GM12878 (cell line): ENCODE results near the gene ASIC2. TPM values are rescaled to one million over a fixed set of nuclear protein-coding genes. Genes with fewer than 3 reads are reported as not detected.

Experiments used
- ATAC-seq: fragments of 200-7000 bp; cut with Tn5 transposase; 3 replicates; pipeline ENCODE4 v1.9.1; 2020; ENCODE audit warnings: mild to moderate bottlenecking, moderate library complexity
- BruUV-seq: library from RNA; stranded (reverse); fragments of 400-500 nt; replicated peaks from 2 replicates; lab custom pipeline; 2021; lab: Mats Ljungman, UMichigan
- CTCF ChIA-PET: fragments of 300-600 bp; sonication (Branson Sonifier 250); formaldehyde crosslinking; extraction: SDS; loops from one replicate; lab custom pipeline; 2021; ENCODE audit warnings: inconsistent platforms; lab: Yijun Ruan, JAX
- POLR2A ChIA-PET: fragments of 350-600 bp; formaldehyde crosslinking; extraction: SDS; loops from one replicate; lab custom pipeline; 2021; ENCODE audit warnings: inconsistent platforms; lab: Charles Lee
- RAD21 ChIA-PET: fragments of 300-600 bp; sonication (Branson Sonifier 250); formaldehyde crosslinking; loops from one replicate; lab custom pipeline; 2023; ENCODE audit warnings: antibody characterized with exemption; ENCODE audit not compliant: unreplicated experiment; lab: Charles Lee
- SMC1A ChIA-PET: fragments of 300-600 bp; sonication (Branson Sonifier 250); formaldehyde crosslinking; loops from one replicate; lab custom pipeline; 2023; ENCODE audit not compliant: unreplicated experiment, uncharacterized antibody; lab: Charles Lee
- DNase-seq: peaks from one replicate; pipeline ENCODE4 v3.0.0-alpha.2; 2011; ENCODE audit warnings: low read depth, low spot score
- FAIRE-seq: peaks from 3 replicates; lab custom pipeline; 2011; peaks lifted over from hg19 to GRCh38; lab: Jason Lieb, UNC
- H2AFZ ChIP-seq: 2 replicates; pipeline ENCODE4 v1.6.0; 2011; ENCODE audit warnings: low read depth, low read length, control low read depth; ENCODE audit not compliant: control insufficient read depth
- H3K27ac ChIP-seq: 2 replicates; pipeline ENCODE4 v1.5.1; 2011; ENCODE audit warnings: control low read depth; ENCODE audit not compliant: control insufficient read depth, insufficient read depth
- H3K27me3 ChIP-seq, 2 experiments: replicated peaks in 1 of 2; 2 replicates each; pipeline versions ENCODE4 v1.6.0 to v1.6.1; 2011; ENCODE audit warnings: low read length in 1 of 2; ENCODE audit not compliant: control insufficient read depth in 2 of 2, insufficient read depth in 2 of 2
- H3K36me3 ChIP-seq, 2 experiments: 2 replicates each; pipeline ENCODE4 v1.5.1; 2011; ENCODE audit warnings: low read length in 1 of 2; ENCODE audit not compliant: control insufficient read depth in 2 of 2, insufficient read depth in 2 of 2
- H3K4me1 ChIP-seq: 2 replicates; pipeline ENCODE4 v1.6.1; 2011; ENCODE audit warnings: mild to moderate bottlenecking, low read length, moderate library complexity, mixed read lengths; ENCODE audit not compliant: control insufficient read depth, insufficient read depth
- H3K4me2 ChIP-seq: 2 replicates; pipeline ENCODE4 v1.6.0; 2011; ENCODE audit warnings: control low read depth; ENCODE audit not compliant: control insufficient read depth, insufficient read depth
- H3K4me3 ChIP-seq: fragments of 200-600 bp; sonication (generic); 2 replicates; pipeline ENCODE4 v1.5.1; 2016
- H3K79me2 ChIP-seq: 2 replicates; pipeline ENCODE4 v1.6.0; 2011; ENCODE audit warnings: low read length; ENCODE audit not compliant: control insufficient read depth, insufficient read depth
- H3K9ac ChIP-seq: 2 replicates; pipeline ENCODE4 v1.8.0; 2011; ENCODE audit warnings: low read length, control low read depth, mixed read lengths; ENCODE audit not compliant: control insufficient read depth, insufficient read depth
- H3K9me3 ChIP-seq: replicated peaks from 3 replicates; pipeline ENCODE4 v1.5.1; 2011; ENCODE audit warnings: mild to moderate bottlenecking, low read length; ENCODE audit not compliant: control insufficient read depth, insufficient read depth
- H4K20me1 ChIP-seq: 2 replicates; pipeline ENCODE4 v1.6.0; 2011; ENCODE audit not compliant: control insufficient read depth, insufficient read depth
- ATF7 ChIP-seq: fragments of 450-650 bp; IDR thresholded peaks from 2 replicates; pipeline ENCODE4 v1.6.1; 2016; ENCODE audit warnings: low read depth, mild to moderate bottlenecking
- CBX5 ChIP-seq: sonication (generic); IDR thresholded peaks from 2 replicates; pipeline ENCODE4 v1.6.1; 2016; ENCODE audit warnings: low read depth, moderate library complexity, mild to moderate bottlenecking, inconsistent platforms
- CTCF ChIP-seq, 3 experiments: IDR thresholded peaks in 2 of 3; conservative IDR thresholded peaks in 1 of 3; 2 replicates each; pipeline ENCODE4 v1.5.1; 2011; ENCODE audit warnings: low read depth in 3 of 3, low read length in 3 of 3, mild to moderate bottlenecking in 3 of 3, control low read depth in 2 of 3, moderate library complexity in 2 of 3, inconsistent platforms in 1 of 3, mixed read lengths in 1 of 3; ENCODE audit not compliant: control insufficient read depth in 2 of 3, insufficient read depth in 1 of 3; ENCODE audit errors: extremely low read depth in 1 of 3
- DPF2 ChIP-seq: fragments of 450-650 bp; IDR thresholded peaks from 2 replicates; pipeline ENCODE4 v1.6.1; 2017; ENCODE audit warnings: mild to moderate bottlenecking
- ETV6 ChIP-seq, 2 experiments: fragments of 450-650 bp in 1 of 2; IDR thresholded peaks in 1 of 2; conservative IDR thresholded peaks in 1 of 2; 2 replicates each; pipeline ENCODE4 v1.6.1; 2014; ENCODE audit warnings: antibody characterized with exemption in 1 of 2, borderline replicate concordance in 1 of 2, low read depth in 1 of 2, mild to moderate bottlenecking in 1 of 2, moderate library complexity in 1 of 2
- HCFC1 ChIP-seq: fragments of 150-350 bp; IDR thresholded peaks from 2 replicates; pipeline ENCODE4 v1.6.1; 2014; ENCODE audit warnings: low read length
- IKZF2 ChIP-seq, 2 experiments: fragments of 450-650 bp; IDR thresholded peaks; 2 replicates each; pipeline ENCODE4 v1.6.1; 2017; ENCODE audit warnings: mild to moderate bottlenecking in 2 of 2, moderate library complexity in 2 of 2
- KAT2A ChIP-seq: conservative IDR thresholded peaks from 2 replicates; pipeline ENCODE4 v1.6.1; 2011; ENCODE audit warnings: low read depth, low read length; ENCODE audit not compliant: control insufficient read depth
- NFXL1 ChIP-seq: fragments of 450-650 bp; IDR thresholded peaks from 2 replicates; pipeline ENCODE4 v1.6.1; 2017; ENCODE audit warnings: antibody characterized with exemption, mild to moderate bottlenecking, borderline replicate concordance
- NFYA ChIP-seq: IDR thresholded peaks from 2 replicates; pipeline ENCODE4 v1.6.1; 2011; ENCODE audit warnings: low read depth, mild to moderate bottlenecking, low read length, improper control_type of control experiment, borderline replicate concordance
- PBX3 ChIP-seq: IDR thresholded peaks from 2 replicates; pipeline ENCODE4 v1.6.1; 2011; ENCODE audit warnings: mild to moderate bottlenecking, low read depth, low read length, moderate library complexity; ENCODE audit not compliant: insufficient replicate concordance
- RAD21 ChIP-seq: IDR thresholded peaks from 2 replicates; pipeline ENCODE4 v1.6.1; 2011; ENCODE audit warnings: mild to moderate bottlenecking, low read depth, low read length, moderate library complexity; ENCODE audit not compliant: insufficient read depth
- RELA ChIP-seq: fragments of 450-650 bp; IDR thresholded peaks from 2 replicates; pipeline ENCODE4 v1.8.0; 2014; ENCODE audit warnings: borderline replicate concordance; ENCODE audit not compliant: partially characterized antibody
- RFX5 ChIP-seq: IDR thresholded peaks from 2 replicates; pipeline ENCODE4 v1.6.1; 2011; ENCODE audit warnings: low read depth, low read length, improper control_type of control experiment
- SMC3 ChIP-seq: IDR thresholded peaks from 2 replicates; pipeline ENCODE4 v1.6.1; 2011; ENCODE audit warnings: low read length, improper control_type of control experiment, borderline replicate concordance
- SP1 ChIP-seq: IDR thresholded peaks from one replicate; pipeline ENCODE4 v1.6.1; 2011; ENCODE audit warnings: low read depth, low read length
- TARDBP ChIP-seq: IDR thresholded peaks from 2 replicates; pipeline ENCODE4 v1.6.1; 2016; ENCODE audit warnings: borderline replicate concordance
- WGBS: methylation state at CpG from one replicate; pipeline ENCODE4 v1.1.6; 2016; ENCODE audit warnings: low lambda C conversion rate; ENCODE audit not compliant: insufficient replicate concordance, insufficient coverage; ENCODE audit errors: missing lambda C conversion rate; 5-methylcytosine and 5-hydroxymethylcytosine counted together
- in situ Hi-C: fragments of 300-500 bp; cut with MboI; formaldehyde crosslinking; loops from 9 replicates; pipeline ENCODE4 v1.14.3; 2018; ENCODE audit warnings: mixed read lengths
- intact Hi-C: fragments of 100-400 bp; cut with micrococcal nuclease; formaldehyde crosslinking; loops from one replicate; pipeline ENCODE4 v1.14.2; 2022; ENCODE audit not compliant: unreplicated experiment
- polyA plus RNA-seq, 11 experiments: library from polyadenylated mRNA; depleted of rRNA in 4 of 11; unstranded in 6 of 11; stranded (reverse) in 5 of 11; fragments of >200 nt; fragmentation: Nextera tagmentation in 4 of 11; fragmentation: Illumina TruSeq in 1 of 11; extraction: Ambion mirVana in 4 of 11; extraction: Trizol in 1 of 11; gene quantifications; 1 replicate in 1 of 11; 2 replicates in 10 of 11; pipeline versions ENCODE4 v1.2.1 to v1.2.3, GENCODE V29; 2011 to 2016; ENCODE audit warnings: inconsistent platforms in 2 of 11, missing spikeins in 2 of 11, low read depth in 1 of 11
- total RNA-seq, 4 experiments: library from RNA; depleted of rRNA in 3 of 4; stranded (reverse); fragments of >200 nt in 3 of 4; fragmentation: Illumina TruSeq in 1 of 4; extraction: Trizol in 1 of 4; gene quantifications; 2 replicates each; pipeline versions ENCODE4 v1.2.1 to v1.2.3, GENCODE V29; 2013 to 2021
- TF ChIP-seq, protein P1 (sequence below): IDR thresholded peaks from 2 replicates; pipeline ENCODE4 v1.6.1; 2011; ENCODE audit warnings: low read depth, mild to moderate bottlenecking, low read length, moderate library complexity, borderline replicate concordance; ENCODE audit errors: extremely low read depth
- TF ChIP-seq, protein P2 (sequence below): IDR thresholded peaks from 2 replicates; pipeline ENCODE4 v1.6.1; 2012; ENCODE audit warnings: low read depth, low read length, improper control_type of control experiment

The ASIC2 gene
- total and polyA plus RNA-seq, 10 of the 15 experiments (the other 5 are each of a cell fraction or from before 2014, with no cell fraction given) = not detected

DNA sequence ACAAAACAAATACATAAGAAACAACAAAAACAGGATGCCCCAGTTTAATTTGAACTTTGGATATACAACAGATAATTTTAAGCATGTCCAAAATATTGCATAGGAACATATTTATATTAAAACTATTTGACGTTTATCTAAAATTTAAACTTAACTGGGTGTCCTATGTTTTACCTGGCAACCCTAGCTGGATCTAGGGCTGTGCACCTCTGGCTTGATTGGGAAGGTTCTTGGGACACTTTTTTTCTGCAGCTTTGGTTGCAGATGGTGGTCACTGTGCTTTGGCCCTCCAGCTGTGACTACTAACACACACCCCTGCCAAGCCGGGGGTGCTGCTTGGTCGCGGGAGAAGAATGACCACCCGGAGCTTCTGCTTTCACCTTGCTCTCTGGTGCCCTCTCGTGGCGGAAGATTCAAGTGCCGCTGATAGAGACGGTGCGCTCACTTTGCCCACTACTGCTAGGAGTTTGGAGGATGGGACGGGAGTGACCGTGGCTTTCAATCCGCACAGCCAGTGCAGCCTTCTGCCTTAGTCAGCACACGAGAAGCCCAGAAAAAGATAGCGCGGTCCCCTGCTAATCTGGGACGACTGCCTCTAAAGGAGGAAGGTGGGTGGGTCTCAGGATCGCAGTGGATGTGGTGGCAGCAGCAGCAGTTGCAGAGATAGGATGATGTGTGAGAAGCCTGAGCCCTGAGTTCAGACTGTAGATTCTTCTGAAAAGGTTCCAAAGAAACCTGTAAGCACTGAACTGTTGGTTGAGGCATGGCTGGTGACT is 294.8 kb downstream of the ASIC2 start:
- ChIA-PET RAD21 (interaction anchor here (1.0 to 1.9 kb wide), 7 partner anchors 11 to 515 kb away, joined by 3 to 14 read pairs (median 4); partner anchors contain the start of gene MYO1D), CTCF (interaction anchor here (0.6 to 6.4 kb wide), 31 partner anchors 9 to 555 kb away, joined by 3 to 64 read pairs (median 5); partner anchors contain the start of gene MYO1D), SMC1A (interaction anchor here (0.9 to 1.4 kb wide), 3 partner anchors 57 to 89 kb away, joined by 3 to 8 read pairs (median 3); no protein-coding TSS in a partner anchor), POLR2A (no interaction called here)
- no peak overlapping the region; the same call in 1 of the 2 replicates for H2AFZ ChIP-seq
- DNase-seq = no peak
- no peaks in the 10 kb centered on the region; a peak in 1 of 4 replicates for H3K27me3 ChIP-seq
- H3K4me3 ChIP-seq = no peak overlapping the region
- ATAC-seq = peak; percentile 92
- no TSS peak for BruUV-seq
- H3K27ac ChIP-seq = no peak overlapping the region
- no peak overlapping the region for H3K9ac ChIP-seq
- peak overlapping the region; percentile 27 for H3K4me2 ChIP-seq
- in situ Hi-C loops (no loop called here), intact Hi-C loops (loop anchor here (2.0 to 5.0 kb wide), 2 partner anchors 57 to 216 kb away; no protein-coding TSS in a partner anchor)
- no peaks in the 10 kb centered on the region for H3K79me2 ChIP-seq
- no peaks in the 10 kb centered on the region for H3K36me3 ChIP-seq
- peaks cover 10% of the 10 kb centered on the region for H3K4me1 ChIP-seq
- 7% methylated on average over 18 of the region's 18 CpGs for whole genome bisulfite sequencing
- peak; percentile 92 for FAIRE-seq
- H4K20me1 ChIP-seq = no peaks in the 10 kb centered on the region
- no peaks in the 10 kb centered on the region for H3K9me3 ChIP-seq
- TF ChIP-seq SP1 = no peak
- TF ChIP-seq NFYA = no peak
- no peak for TF ChIP-seq ETV6 (conservative IDR thresholded peaks at IDR 0.05 in 1 of 2, IDR thresholded peaks at IDR 0.05 in 1 of 2; ENCODE audit: borderline replicate concordance in 1 of 2, low read depth in 1 of 2)
- TF ChIP-seq, protein P1, sequence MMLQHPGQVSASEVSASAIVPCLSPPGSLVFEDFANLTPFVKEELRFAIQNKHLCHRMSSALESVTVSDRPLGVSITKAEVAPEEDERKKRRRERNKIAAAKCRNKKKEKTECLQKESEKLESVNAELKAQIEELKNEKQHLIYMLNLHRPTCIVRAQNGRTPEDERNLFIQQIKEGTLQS = no peak
- peak; percentile 66 for TF ChIP-seq RAD21
- TF ChIP-seq SMC3 = peak; percentile 52; the same call in 1 of the 2 replicates
- no peak for TF ChIP-seq HCFC1
- TF ChIP-seq NFXL1 = no peak
- no peak for TF ChIP-seq DPF2
- TF ChIP-seq ATF7 = no peak
- no peak for TF ChIP-seq IKZF2 (IDR thresholded peaks at IDR 0.05)
- TF ChIP-seq CBX5 = no peak
- TF ChIP-seq RELA = peak; percentile 19
- TF ChIP-seq CTCF (IDR thresholded peaks at IDR 0.05 in 2 of 3, conservative IDR thresholded peaks at IDR 0.05 in 1 of 3; ENCODE audit: control insufficient read depth in 2 of 3, extremely low read depth in 1 of 3, insufficient read depth in 1 of 3, low read depth in 3 of 3, low read length in 3 of 3) = peak; percentile 78 to 91 (median 84)
- TF ChIP-seq, protein P2, sequence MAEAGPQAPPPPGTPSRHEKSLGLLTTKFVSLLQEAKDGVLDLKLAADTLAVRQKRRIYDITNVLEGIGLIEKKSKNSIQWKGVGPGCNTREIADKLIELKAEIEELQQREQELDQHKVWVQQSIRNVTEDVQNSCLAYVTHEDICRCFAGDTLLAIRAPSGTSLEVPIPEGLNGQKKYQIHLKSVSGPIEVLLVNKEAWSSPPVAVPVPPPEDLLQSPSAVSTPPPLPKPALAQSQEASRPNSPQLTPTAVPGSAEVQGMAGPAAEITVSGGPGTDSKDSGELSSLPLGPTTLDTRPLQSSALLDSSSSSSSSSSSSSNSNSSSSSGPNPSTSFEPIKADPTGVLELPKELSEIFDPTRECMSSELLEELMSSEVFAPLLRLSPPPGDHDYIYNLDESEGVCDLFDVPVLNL = no peak
- TF ChIP-seq PBX3 = no peak
- TF ChIP-seq TARDBP = no peak
- no peak for TF ChIP-seq RFX5
- TF ChIP-seq KAT2A = no peak
